Measurements from ENCODE around the gene SLC4A11. TPM values are rescaled to one million over a fixed set of nuclear protein-coding genes. Genes with fewer than 3 reads are reported as not detected.
"Not testable (repeated sequence)": the region's sequence is repeated elsewhere in the genome, so short reads cannot be mapped to it uniquely, and the experiment has no call there.

SLC4A11 gene
- total RNA-seq, 1 donor from 2014 or later: 27.2 TPM

- Mint-ChIP-seq H3K4me1 (ENCODE audit: low read depth, unreplicated experiment) (peaks cover 6% of the 10 kb centered on the region), H3K36me3 (ENCODE audit: unreplicated experiment) (peaks cover 11% of the 10 kb centered on the region), H3K27ac (ENCODE audit: unreplicated experiment) (no peak overlapping the region), H3K9me3 (ENCODE audit: unreplicated experiment) (peaks cover 11% of the 10 kb centered on the region), H3K27me3 (ENCODE audit: unreplicated experiment) (peaks cover 4% of the 10 kb centered on the region), H3K4me3 (ENCODE audit: unreplicated experiment) (no peak overlapping the region)
- TF ChIP-seq, protein P1, sequence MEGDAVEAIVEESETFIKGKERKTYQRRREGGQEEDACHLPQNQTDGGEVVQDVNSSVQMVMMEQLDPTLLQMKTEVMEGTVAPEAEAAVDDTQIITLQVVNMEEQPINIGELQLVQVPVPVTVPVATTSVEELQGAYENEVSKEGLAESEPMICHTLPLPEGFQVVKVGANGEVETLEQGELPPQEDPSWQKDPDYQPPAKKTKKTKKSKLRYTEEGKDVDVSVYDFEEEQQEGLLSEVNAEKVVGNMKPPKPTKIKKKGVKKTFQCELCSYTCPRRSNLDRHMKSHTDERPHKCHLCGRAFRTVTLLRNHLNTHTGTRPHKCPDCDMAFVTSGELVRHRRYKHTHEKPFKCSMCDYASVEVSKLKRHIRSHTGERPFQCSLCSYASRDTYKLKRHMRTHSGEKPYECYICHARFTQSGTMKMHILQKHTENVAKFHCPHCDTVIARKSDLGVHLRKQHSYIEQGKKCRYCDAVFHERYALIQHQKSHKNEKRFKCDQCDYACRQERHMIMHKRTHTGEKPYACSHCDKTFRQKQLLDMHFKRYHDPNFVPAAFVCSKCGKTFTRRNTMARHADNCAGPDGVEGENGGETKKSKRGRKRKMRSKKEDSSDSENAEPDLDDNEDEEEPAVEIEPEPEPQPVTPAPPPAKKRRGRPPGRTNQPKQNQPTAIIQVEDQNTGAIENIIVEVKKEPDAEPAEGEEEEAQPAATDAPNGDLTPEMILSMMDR (IDR thresholded peaks at IDR 0.05; ENCODE audit: partially characterized antibody, unreplicated experiment): no peak
- DNase-seq: no peak
Measured at GRCh38 chr20:3190681-3191111, 48.3 kb downstream of the SLC4A11 start.

- Mint-ChIP-seq H3K27me3 (ENCODE audit: unreplicated experiment) (peaks cover 3% of the 10 kb centered on the region), H3K9me3 (ENCODE audit: unreplicated experiment) (peaks cover 11% of the 10 kb centered on the region), H3K4me1 (ENCODE audit: low read depth, unreplicated experiment) (peaks cover 6% of the 10 kb centered on the region), H3K27ac (ENCODE audit: unreplicated experiment) (no peak overlapping the region), H3K36me3 (ENCODE audit: unreplicated experiment) (peaks cover 7% of the 10 kb centered on the region), H3K4me3 (ENCODE audit: unreplicated experiment) (no peak overlapping the region)
- TF ChIP-seq, protein P1 (IDR thresholded peaks at IDR 0.05; ENCODE audit: partially characterized antibody, unreplicated experiment): no peak
- no peak for DNase-seq
Measured at GRCh38 chr20:3189561-3190131, 49.3 kb downstream of the SLC4A11 start.

DNA sequence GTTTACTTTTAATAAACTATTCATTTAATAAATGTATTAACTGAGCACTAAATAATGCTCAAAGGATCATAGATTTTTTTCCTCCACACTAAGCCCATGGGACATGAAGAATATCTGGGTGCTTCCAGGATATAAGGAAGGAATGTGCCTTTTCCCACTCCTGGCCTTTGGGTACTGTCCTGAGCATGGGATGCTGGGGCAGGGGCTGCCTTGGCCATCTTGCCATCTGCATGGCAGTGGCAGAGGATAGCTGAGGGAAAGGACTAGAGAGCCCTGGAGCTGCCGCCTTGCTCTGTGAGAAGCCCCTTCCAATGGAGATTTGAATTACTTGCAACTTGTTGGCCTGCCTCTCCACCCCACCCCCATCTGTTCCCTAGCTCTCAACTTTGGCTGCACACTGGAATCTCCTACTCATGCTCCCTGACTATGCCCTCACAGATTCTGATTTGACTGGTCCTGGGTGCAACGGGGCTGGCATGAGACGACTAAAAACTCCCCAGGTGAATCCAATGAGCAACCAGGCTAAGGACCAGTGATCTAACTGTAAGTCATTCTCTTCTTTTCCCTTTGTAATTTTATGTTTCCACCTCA, 50.1 kb downstream of the SLC4A11 start:
- TF ChIP-seq, protein P1 (IDR thresholded peaks at IDR 0.05; ENCODE audit: partially characterized antibody, unreplicated experiment): no peak
- Mint-ChIP-seq H3K9me3 (ENCODE audit: unreplicated experiment) (peaks cover 11% of the 10 kb centered on the region), H3K27me3 (ENCODE audit: unreplicated experiment) (peaks cover 7% of the 10 kb centered on the region), H3K4me3 (ENCODE audit: unreplicated experiment) (peak overlapping the region; percentile 61), H3K27ac (ENCODE audit: unreplicated experiment) (no peak overlapping the region), H3K36me3 (ENCODE audit: unreplicated experiment) (peaks cover 7% of the 10 kb centered on the region), H3K4me1 (ENCODE audit: low read depth, unreplicated experiment) (peaks cover 10% of the 10 kb centered on the region)
- no peak for DNase-seq

- DNase-seq: not testable (repeated sequence)
- peaks cover 10% of the 10 kb centered on the region for H3K9me3 Mint-ChIP-seq (ENCODE audit: unreplicated experiment)
Measured at GRCh38 chr20:3187861-3188260, 51.1 kb downstream of the SLC4A11 start.

DNA sequence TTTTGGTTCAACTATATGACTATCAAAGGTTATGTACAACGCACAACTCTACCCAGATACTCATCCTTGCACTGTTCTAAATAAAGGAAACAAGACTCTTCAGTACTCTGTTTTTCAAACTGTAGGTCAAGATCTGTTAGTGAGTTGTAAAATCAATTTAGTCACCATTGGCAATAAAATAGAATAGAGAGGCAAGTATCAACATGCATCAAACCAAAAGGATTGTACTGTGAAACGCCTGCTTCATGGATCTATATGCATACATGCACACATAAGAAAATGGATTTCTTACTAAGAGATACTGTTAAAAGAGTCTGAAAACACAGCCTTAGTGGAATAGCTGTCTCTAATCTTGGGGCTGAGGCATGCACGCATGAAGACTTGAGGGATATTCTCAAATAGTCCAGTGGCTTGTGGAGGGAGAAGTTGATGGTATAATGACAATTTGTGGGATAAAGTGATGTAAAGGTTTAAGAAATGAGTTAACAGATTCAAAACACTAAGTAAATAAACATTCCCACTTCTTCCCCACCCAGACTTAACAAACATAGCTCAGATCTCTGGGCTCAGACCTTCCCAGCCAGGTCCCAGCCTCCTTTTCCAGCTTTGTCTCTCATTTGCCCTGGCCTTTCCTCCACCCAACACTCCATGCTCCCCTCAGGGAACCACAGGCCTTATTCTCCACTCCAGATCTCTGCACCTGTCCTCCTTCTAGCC, 54.9 kb downstream of the SLC4A11 start:
- H3K4me1 Mint-ChIP-seq (ENCODE audit: low read depth, unreplicated experiment): peaks cover 5% of the 10 kb centered on the region
- peaks cover 3% of the 10 kb centered on the region for H3K27me3 Mint-ChIP-seq (ENCODE audit: unreplicated experiment)
- DNase-seq: no peak
- no peak overlapping the region for H3K4me3 Mint-ChIP-seq (ENCODE audit: unreplicated experiment)
- no peaks in the 10 kb centered on the region for H3K9me3 Mint-ChIP-seq (ENCODE audit: unreplicated experiment)
- TF ChIP-seq, protein P1 (IDR thresholded peaks at IDR 0.05; ENCODE audit: partially characterized antibody, unreplicated experiment): no peak
- no peak overlapping the region for H3K27ac Mint-ChIP-seq (ENCODE audit: unreplicated experiment)
- no peaks in the 10 kb centered on the region for H3K36me3 Mint-ChIP-seq (ENCODE audit: unreplicated experiment)

More at GRCh38 chr20:3187861-3188260, 51.1 kb downstream of the SLC4A11 start:
- not testable (repeated sequence) for H3K27me3 Mint-ChIP-seq (ENCODE audit: unreplicated experiment); H3K27ac Mint-ChIP-seq (ENCODE audit: unreplicated experiment); H3K36me3 Mint-ChIP-seq (ENCODE audit: unreplicated experiment); H3K4me3 Mint-ChIP-seq (ENCODE audit: unreplicated experiment)
- peaks cover 10% of the 10 kb centered on the region for H3K4me1 Mint-ChIP-seq (ENCODE audit: low read depth, unreplicated experiment)

GRCh38 chr20:3182429-3182828, 56.6 kb downstream of the SLC4A11 start:
- H3K27ac Mint-ChIP-seq (ENCODE audit: unreplicated experiment); DNase-seq; H3K36me3 Mint-ChIP-seq (ENCODE audit: unreplicated experiment); H3K9me3 Mint-ChIP-seq (ENCODE audit: unreplicated experiment); H3K27me3 Mint-ChIP-seq (ENCODE audit: unreplicated experiment); H3K4me3 Mint-ChIP-seq (ENCODE audit: unreplicated experiment); H3K4me1 Mint-ChIP-seq (ENCODE audit: low read depth, unreplicated experiment): not testable (repeated sequence)
